SK-N-SH (cell line): ENCODE results near the gene RCAN1. TPM values are rescaled to one million over a fixed set of nuclear protein-coding genes. Genes with fewer than 3 reads are reported as not detected.

ENCODE experiments used
- CTCF ChIA-PET: fragments of 300-600, 350-600 bp; formaldehyde crosslinking; extraction: SDS; loops from one replicate; lab custom pipeline; 2021; lab: Yijun Ruan, JAX
- POLR2A ChIA-PET: fragments of 350-600 bp; sonication (Branson Sonifier 250); formaldehyde crosslinking; extraction: SDS; loops from one replicate; lab custom pipeline; 2020; ENCODE audit warnings: antibody characterized with exemption, inconsistent platforms; lab: Yijun Ruan, JAX
- DNase-seq: peaks from one replicate; pipeline ENCODE4 v3.0.0; 2012
- H2AFZ ChIP-seq: fragments of 200-600 bp; sonication (generic); 2 replicates; pipeline ENCODE4 v1.8.1; 2016; ENCODE audit warnings: antibody characterized with exemption, mild to moderate bottlenecking, low read depth
- H3F3A ChIP-seq: fragments of 200-600 bp; sonication (generic); replicated peaks from 2 replicates; pipeline ENCODE3; 2016; ENCODE audit warnings: antibody characterized with exemption, mild to moderate bottlenecking; ENCODE audit not compliant: insufficient read depth
- H3K27ac ChIP-seq, 2 experiments: fragments of 200-500 bp in 1 of 2; fragments of 200-600 bp in 1 of 2; sonication (Bioruptor generic) in 1 of 2; sonication (generic), shearing (Covaris generic) in 1 of 2; 2 replicates each; pipeline versions ENCODE4 v1.5.1 to v1.6.1; 2014 to 2016; ENCODE audit warnings: low read depth in 2 of 2, inconsistent platforms in 1 of 2, low read length in 1 of 2, mild to moderate bottlenecking in 1 of 2, mixed read lengths in 1 of 2
- H3K27me3 ChIP-seq: fragments of 200-600 bp; sonication (generic), shearing (Covaris generic); 2 replicates; pipeline ENCODE4 v1.6.1; 2016; ENCODE audit warnings: mixed run types; ENCODE audit not compliant: insufficient read depth
- H3K36me3 ChIP-seq, 2 experiments: fragments of 200-500 bp in 1 of 2; fragments of 200-600 bp in 1 of 2; sonication (Bioruptor generic) in 1 of 2; sonication (generic) in 1 of 2; replicated peaks in 1 of 2; 2 replicates each; pipeline versions ENCODE3 to v1.5.1; 2014 to 2016; ENCODE audit warnings: low read length in 1 of 2, mild to moderate bottlenecking in 1 of 2; ENCODE audit not compliant: insufficient read depth in 2 of 2, control insufficient read depth in 1 of 2
- H3K4me1 ChIP-seq, 2 experiments: fragments of 200-500 bp in 1 of 2; fragments of 200-600 bp in 1 of 2; sonication (Bioruptor generic) in 1 of 2; sonication (generic), shearing (Covaris generic) in 1 of 2; 2 replicates each; pipeline versions ENCODE4 v1.5.1 to v1.6.1; 2014 to 2016; ENCODE audit warnings: low read depth in 1 of 2, low read length in 1 of 2, mixed run types in 1 of 2; ENCODE audit not compliant: insufficient read depth in 2 of 2, control insufficient read depth in 1 of 2
- H3K4me2 ChIP-seq: fragments of 200-600 bp; sonication (generic), shearing (Covaris generic); 2 replicates; pipeline ENCODE4 v1.6.1; 2017; ENCODE audit warnings: mixed run types
- H3K4me3 ChIP-seq, 2 experiments: fragments of 200-500 bp in 1 of 2; fragments of 200-600 bp in 1 of 2; sonication (Bioruptor generic) in 1 of 2; sonication (generic), shearing (Covaris generic) in 1 of 2; 2 replicates each; pipeline versions ENCODE4 v1.5.1 to v1.8.1; 2014 to 2016; ENCODE audit warnings: low read depth in 2 of 2, inconsistent platforms in 1 of 2, low read length in 1 of 2, mild to moderate bottlenecking in 1 of 2, mixed read lengths in 1 of 2, moderate library complexity in 1 of 2
- H3K79me2 ChIP-seq: fragments of 200-600 bp; sonication (generic); 2 replicates; pipeline ENCODE4 v1.8.1; 2017; ENCODE audit warnings: mild to moderate bottlenecking; ENCODE audit not compliant: insufficient read depth
- H3K9ac ChIP-seq: fragments of 200-600 bp; sonication (generic); 2 replicates; pipeline ENCODE4 v1.6.1; 2017; ENCODE audit warnings: mixed run types
- H3K9me2 ChIP-seq: fragments of 200-600 bp; sonication (generic); 2 replicates; pipeline ENCODE4 v1.6.1; 2017; ENCODE audit warnings: mixed run types
- H3K9me3 ChIP-seq: fragments of 200-600 bp; sonication (generic); 2 replicates; pipeline ENCODE4 v1.6.1; 2017; ENCODE audit warnings: mixed run types, mild to moderate bottlenecking, moderate library complexity
- H4K20me1 ChIP-seq: fragments of 200-600 bp; sonication (generic); 2 replicates; pipeline ENCODE4 v1.6.1; 2017; ENCODE audit warnings: mild to moderate bottlenecking, mixed run types; ENCODE audit not compliant: insufficient read depth
- FOSL2 ChIP-seq: IDR thresholded peaks from 2 replicates; pipeline ENCODE4 v1.4.0; 2012; ENCODE audit warnings: low read depth, mild to moderate bottlenecking, moderate library complexity, borderline replicate concordance
- FOXJ3 ChIP-seq: sonication (generic); formaldehyde crosslinking; IDR thresholded peaks from 2 replicates; pipeline ENCODE4 v1.5.1; 2020; ENCODE audit warnings: mild to moderate bottlenecking, missing genetic modification reagents
- FOXM1 ChIP-seq: IDR thresholded peaks from 2 replicates; pipeline ENCODE4 v1.4.0; 2012; ENCODE audit warnings: low read depth, mild to moderate bottlenecking
- JUND ChIP-seq: IDR thresholded peaks from 2 replicates; pipeline ENCODE4 v1.4.0; 2012
- NFIC ChIP-seq: IDR thresholded peaks from 2 replicates; pipeline ENCODE4 v1.4.0; 2012; ENCODE audit warnings: borderline replicate concordance
- NRF1 ChIP-seq: IDR thresholded peaks from 2 replicates; pipeline ENCODE4 v1.6.1; 2012; ENCODE audit warnings: low read depth, mild to moderate bottlenecking, low read length
- POLR2AphosphoS5 ChIP-seq: IDR thresholded peaks from 2 replicates; pipeline ENCODE4 v1.6.1; 2012; ENCODE audit warnings: low read depth, low read length
- RCOR1 ChIP-seq: fragments of 150-350 bp; IDR thresholded peaks from 2 replicates; pipeline ENCODE4 v1.6.1; 2017; ENCODE audit warnings: antibody characterized with exemption, low read length
- RFX5 ChIP-seq: IDR thresholded peaks from 2 replicates; pipeline ENCODE4 v1.6.1; 2012; ENCODE audit warnings: mild to moderate bottlenecking, improper control_type of control experiment, low read length
- RXRA ChIP-seq: IDR thresholded peaks from 2 replicates; pipeline ENCODE4 v1.4.0; 2012; ENCODE audit warnings: low read depth, mild to moderate bottlenecking, borderline replicate concordance
- TAF1 ChIP-seq: IDR thresholded peaks from 2 replicates; pipeline ENCODE4 v1.6.1; 2012; ENCODE audit warnings: low read depth, mild to moderate bottlenecking, low read length, moderate library complexity, borderline replicate concordance
- WGBS: methylation state at CpG from one replicate; pipeline ENCODE4 v1.1.6; 2017; ENCODE audit warnings: low lambda C conversion rate; 5-methylcytosine and 5-hydroxymethylcytosine counted together
- polyA plus RNA-seq, 3 experiments: library from polyadenylated mRNA; depleted of rRNA; stranded (reverse); fragments of >200 nt; gene quantifications; 2 replicates each; pipeline ENCODE4 v1.2.3, GENCODE V29; 2012
- TF ChIP-seq, protein P1 (sequence below): IDR thresholded peaks from 2 replicates; pipeline ENCODE4 v1.4.0; 2012; ENCODE audit warnings: low read depth
- TF ChIP-seq, protein P2 (sequence below): IDR thresholded peaks from 2 replicates; pipeline ENCODE4 v1.6.1; 2012; ENCODE audit warnings: mild to moderate bottlenecking, low read depth, low read length, moderate library complexity
- TF ChIP-seq, protein P3 (sequence below): fragments of 150-350 bp; IDR thresholded peaks from 2 replicates; pipeline ENCODE4 v1.6.1; 2016; ENCODE audit warnings: mild to moderate bottlenecking, low read depth, low read length
- TF ChIP-seq, protein P4 (sequence below): fragments of 200-600 bp; sonication (generic); IDR thresholded peaks from 2 replicates; pipeline ENCODE4 v1.6.1; 2017; ENCODE audit warnings: antibody characterized with exemption, mild to moderate bottlenecking, moderate library complexity
- TF ChIP-seq, protein P5 (sequence below): IDR thresholded peaks from 2 replicates; pipeline ENCODE4 v1.4.0; 2012; ENCODE audit warnings: low read depth, borderline replicate concordance
- TF ChIP-seq, protein P6 (sequence below): IDR thresholded peaks from 2 replicates; pipeline ENCODE4 v1.4.0; 2012; ENCODE audit warnings: low read depth, borderline replicate concordance

RCAN1 gene
- polyA plus RNA-seq, 1 of the 3 experiments (the other 2 are of a cell fraction) = 16.7 TPM

DNA sequence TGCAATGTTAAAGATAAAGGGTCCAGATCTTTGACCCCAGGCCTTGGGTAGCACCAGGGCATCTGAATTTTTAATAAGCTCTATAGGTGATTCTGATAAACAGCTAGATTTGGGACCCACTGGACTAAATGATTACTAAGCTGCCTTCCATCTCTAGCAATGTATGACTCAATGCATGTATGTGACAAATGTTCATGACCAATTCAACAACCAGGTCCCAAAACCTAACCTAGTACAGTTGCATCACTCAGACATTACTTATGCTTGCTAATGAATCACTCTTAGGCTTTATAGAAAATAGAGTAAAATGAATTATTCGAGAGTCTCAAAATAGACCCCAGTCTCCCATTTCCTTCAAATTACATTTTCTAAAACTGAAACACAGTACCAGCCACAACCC lies 35.5 kb downstream of the RCAN1 start:
- no peak overlapping the region for H2AFZ ChIP-seq
- H3F3A ChIP-seq = no peaks in the 10 kb centered on the region
- no peak for DNase-seq
- 54% methylated on average over 1 of the region's 1 CpG for WGBS
- ChIA-PET CTCF (interaction anchor here (1.0 to 1.3 kb wide), 2 partner anchors 24 to 212 kb away, joined by 4 to 6 read pairs; no protein-coding TSS in a partner anchor), POLR2A (no interaction called here)
- H3K4me1 ChIP-seq = no peaks in the 10 kb centered on the region; a peak in 1 of 4 replicates
- H4K20me1 ChIP-seq = no peaks in the 10 kb centered on the region
- no peaks in the 10 kb centered on the region for H3K79me2 ChIP-seq
- no peaks in the 10 kb centered on the region for H3K27me3 ChIP-seq
- peak overlapping the region in 1 of 2 experiments; percentile 8; a peak in 1 of 4 replicates for H3K27ac ChIP-seq
- no peak overlapping the region for H3K4me3 ChIP-seq
- no peaks in the 10 kb centered on the region for H3K9me2 ChIP-seq
- no peaks in the 10 kb centered on the region for H3K36me3 ChIP-seq
- TF ChIP-seq FOXJ3 (CRISPR knock-in tag) (no peak), RCOR1 (no peak), NFIC (no peak), TAF1 (no peak), POLR2AphosphoS5 (no peak), RFX5 (no peak), JUND (0 out of 2 replicates have a peak, but pooled peaks have one; percentile 12), FOXM1 (no peak), RXRA (no peak), FOSL2 (peak; percentile 47; the same call in 1 of the 2 replicates), NRF1 (no peak)
- TF ChIP-seq, protein P1, sequence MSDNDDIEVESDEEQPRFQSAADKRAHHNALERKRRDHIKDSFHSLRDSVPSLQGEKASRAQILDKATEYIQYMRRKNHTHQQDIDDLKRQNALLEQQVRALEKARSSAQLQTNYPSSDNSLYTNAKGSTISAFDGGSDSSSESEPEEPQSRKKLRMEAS = no peak
- TF ChIP-seq, protein P2, sequence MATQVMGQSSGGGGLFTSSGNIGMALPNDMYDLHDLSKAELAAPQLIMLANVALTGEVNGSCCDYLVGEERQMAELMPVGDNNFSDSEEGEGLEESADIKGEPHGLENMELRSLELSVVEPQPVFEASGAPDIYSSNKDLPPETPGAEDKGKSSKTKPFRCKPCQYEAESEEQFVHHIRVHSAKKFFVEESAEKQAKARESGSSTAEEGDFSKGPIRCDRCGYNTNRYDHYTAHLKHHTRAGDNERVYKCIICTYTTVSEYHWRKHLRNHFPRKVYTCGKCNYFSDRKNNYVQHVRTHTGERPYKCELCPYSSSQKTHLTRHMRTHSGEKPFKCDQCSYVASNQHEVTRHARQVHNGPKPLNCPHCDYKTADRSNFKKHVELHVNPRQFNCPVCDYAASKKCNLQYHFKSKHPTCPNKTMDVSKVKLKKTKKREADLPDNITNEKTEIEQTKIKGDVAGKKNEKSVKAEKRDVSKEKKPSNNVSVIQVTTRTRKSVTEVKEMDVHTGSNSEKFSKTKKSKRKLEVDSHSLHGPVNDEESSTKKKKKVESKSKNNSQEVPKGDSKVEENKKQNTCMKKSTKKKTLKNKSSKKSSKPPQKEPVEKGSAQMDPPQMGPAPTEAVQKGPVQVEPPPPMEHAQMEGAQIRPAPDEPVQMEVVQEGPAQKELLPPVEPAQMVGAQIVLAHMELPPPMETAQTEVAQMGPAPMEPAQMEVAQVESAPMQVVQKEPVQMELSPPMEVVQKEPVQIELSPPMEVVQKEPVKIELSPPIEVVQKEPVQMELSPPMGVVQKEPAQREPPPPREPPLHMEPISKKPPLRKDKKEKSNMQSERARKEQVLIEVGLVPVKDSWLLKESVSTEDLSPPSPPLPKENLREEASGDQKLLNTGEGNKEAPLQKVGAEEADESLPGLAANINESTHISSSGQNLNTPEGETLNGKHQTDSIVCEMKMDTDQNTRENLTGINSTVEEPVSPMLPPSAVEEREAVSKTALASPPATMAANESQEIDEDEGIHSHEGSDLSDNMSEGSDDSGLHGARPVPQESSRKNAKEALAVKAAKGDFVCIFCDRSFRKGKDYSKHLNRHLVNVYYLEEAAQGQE = no peak
- TF ChIP-seq, protein P3, sequence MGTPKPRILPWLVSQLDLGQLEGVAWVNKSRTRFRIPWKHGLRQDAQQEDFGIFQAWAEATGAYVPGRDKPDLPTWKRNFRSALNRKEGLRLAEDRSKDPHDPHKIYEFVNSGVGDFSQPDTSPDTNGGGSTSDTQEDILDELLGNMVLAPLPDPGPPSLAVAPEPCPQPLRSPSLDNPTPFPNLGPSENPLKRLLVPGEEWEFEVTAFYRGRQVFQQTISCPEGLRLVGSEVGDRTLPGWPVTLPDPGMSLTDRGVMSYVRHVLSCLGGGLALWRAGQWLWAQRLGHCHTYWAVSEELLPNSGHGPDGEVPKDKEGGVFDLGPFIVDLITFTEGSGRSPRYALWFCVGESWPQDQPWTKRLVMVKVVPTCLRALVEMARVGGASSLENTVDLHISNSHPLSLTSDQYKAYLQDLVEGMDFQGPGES = no peak
- TF ChIP-seq, protein P4, sequence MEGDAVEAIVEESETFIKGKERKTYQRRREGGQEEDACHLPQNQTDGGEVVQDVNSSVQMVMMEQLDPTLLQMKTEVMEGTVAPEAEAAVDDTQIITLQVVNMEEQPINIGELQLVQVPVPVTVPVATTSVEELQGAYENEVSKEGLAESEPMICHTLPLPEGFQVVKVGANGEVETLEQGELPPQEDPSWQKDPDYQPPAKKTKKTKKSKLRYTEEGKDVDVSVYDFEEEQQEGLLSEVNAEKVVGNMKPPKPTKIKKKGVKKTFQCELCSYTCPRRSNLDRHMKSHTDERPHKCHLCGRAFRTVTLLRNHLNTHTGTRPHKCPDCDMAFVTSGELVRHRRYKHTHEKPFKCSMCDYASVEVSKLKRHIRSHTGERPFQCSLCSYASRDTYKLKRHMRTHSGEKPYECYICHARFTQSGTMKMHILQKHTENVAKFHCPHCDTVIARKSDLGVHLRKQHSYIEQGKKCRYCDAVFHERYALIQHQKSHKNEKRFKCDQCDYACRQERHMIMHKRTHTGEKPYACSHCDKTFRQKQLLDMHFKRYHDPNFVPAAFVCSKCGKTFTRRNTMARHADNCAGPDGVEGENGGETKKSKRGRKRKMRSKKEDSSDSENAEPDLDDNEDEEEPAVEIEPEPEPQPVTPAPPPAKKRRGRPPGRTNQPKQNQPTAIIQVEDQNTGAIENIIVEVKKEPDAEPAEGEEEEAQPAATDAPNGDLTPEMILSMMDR = no peak
- TF ChIP-seq, protein P5, sequence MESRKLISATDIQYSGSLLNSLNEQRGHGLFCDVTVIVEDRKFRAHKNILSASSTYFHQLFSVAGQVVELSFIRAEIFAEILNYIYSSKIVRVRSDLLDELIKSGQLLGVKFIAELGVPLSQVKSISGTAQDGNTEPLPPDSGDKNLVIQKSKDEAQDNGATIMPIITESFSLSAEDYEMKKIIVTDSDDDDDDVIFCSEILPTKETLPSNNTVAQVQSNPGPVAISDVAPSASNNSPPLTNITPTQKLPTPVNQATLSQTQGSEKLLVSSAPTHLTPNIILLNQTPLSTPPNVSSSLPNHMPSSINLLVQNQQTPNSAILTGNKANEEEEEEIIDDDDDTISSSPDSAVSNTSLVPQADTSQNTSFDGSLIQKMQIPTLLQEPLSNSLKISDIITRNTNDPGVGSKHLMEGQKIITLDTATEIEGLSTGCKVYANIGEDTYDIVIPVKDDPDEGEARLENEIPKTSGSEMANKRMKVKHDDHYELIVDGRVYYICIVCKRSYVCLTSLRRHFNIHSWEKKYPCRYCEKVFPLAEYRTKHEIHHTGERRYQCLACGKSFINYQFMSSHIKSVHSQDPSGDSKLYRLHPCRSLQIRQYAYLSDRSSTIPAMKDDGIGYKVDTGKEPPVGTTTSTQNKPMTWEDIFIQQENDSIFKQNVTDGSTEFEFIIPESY = no peak
- TF ChIP-seq, protein P6, sequence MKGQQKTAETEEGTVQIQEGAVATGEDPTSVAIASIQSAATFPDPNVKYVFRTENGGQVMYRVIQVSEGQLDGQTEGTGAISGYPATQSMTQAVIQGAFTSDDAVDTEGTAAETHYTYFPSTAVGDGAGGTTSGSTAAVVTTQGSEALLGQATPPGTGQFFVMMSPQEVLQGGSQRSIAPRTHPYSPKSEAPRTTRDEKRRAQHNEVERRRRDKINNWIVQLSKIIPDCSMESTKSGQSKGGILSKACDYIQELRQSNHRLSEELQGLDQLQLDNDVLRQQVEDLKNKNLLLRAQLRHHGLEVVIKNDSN = no peak
- no peaks in the 10 kb centered on the region for H3K9me3 ChIP-seq
- H3K9ac ChIP-seq = no peak overlapping the region
- no peak overlapping the region for H3K4me2 ChIP-seq
